ENCODE results near the gene BECN2.

Gene BECN2

DNA sequence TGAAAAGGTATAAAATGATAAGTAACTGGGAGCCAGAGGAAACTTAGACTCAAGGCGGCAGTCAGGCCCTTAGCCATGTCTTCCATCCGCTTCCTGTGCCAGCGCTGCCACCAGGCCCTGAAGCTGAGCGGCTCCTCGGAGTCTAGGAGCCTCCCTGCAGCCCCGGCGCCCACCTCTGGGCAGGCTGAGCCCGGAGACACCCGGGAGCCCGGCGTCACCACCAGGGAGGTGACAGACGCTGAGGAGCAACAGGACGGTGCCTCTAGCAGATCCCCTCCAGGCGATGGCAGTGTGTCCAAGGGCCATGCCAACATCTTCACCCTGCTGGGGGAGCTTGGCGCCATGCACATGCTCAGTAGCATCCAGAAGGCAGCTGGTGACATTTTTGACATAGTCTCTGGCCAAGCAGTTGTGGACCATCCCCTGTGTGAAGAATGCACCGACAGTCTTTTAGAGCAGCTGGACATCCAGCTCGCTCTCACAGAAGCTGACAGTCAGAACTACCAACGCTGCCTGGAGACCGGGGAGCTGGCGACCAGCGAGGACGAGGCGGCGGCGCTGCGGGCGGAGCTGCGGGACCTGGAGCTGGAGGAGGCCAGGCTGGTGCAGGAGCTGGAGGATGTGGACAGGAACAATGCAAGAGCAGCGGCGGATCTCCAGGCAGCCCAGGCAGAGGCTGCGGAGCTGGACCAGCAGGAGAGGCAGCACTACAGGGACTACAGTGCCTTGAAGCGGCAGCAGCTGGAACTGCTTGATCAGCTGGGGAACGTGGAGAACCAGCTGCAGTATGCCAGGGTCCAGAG, at the start of gene BECN2:
Gene BECN2 (plus strand): TSS at position 76 of the 803 bp plus-strand sequence. CDS start 0 bp downstream, at position 76.
- no peak for DNase-seq (ENCODE audit: low read depth in 2 of 3, low spot score in 1 of 3)

GRCh38 chr1:241916196-241916595, 41.4 kb upstream of the BECN2 start:
- no peak for DNase-seq (ENCODE audit: low read depth in 2 of 3, low spot score in 1 of 3)

- DNase-seq (ENCODE audit: low read depth in 2 of 3, low spot score in 1 of 3): no peak
These were observed 40.1 kb upstream of the BECN2 start for GRCh38 chr1:241917487-241917886.

DNA sequence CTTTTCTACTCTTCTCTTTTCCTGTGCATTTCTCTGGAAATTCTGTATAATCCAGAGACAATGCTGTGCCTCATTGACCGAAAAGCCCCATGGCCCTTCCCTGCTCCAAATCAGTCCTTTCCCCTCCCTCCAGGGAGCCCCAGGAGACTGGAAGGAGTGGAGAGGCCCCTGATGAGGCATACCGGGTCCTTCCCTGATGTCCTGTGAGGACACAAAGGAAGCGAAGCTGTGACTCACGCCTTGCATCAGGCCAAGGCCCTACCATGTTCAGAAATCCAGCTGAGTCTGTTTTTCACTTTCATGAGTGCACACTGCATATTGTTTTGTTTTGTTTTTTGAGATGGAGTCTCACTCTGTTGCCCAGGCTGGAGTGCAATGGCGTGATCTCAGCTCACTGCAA, 38.7 kb upstream of the BECN2 start:
- no peak for DNase-seq (ENCODE audit: low read depth in 2 of 3, low spot score in 1 of 3)

GRCh38 chr1:241924080-241924808, 33.3 kb upstream of the BECN2 start:
- no peak for DNase-seq (ENCODE audit: low read depth in 2 of 3, low spot score in 1 of 3)

DNA sequence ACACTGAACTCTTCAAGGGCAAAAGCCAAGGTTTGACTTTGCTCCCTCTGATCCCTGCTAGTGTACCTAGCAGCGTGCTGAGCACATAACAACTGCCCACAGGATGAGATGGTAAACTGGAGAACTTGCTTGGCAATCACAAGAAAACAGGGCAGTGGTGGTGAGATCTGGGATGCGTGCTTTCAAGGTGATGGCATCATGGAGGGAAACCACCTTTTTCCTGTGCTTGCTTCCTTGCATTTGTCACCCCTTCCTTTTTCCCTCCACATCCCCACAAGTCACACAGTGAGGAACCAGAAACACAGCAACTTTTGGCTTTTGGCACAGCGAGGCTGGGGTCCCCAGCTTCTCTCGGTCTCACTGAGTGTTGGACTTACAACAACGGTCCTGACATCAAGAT, 31.4 kb upstream of the BECN2 start:
- DNase-seq (ENCODE audit: low read depth in 2 of 3, low spot score in 1 of 3): no peak

DNA sequence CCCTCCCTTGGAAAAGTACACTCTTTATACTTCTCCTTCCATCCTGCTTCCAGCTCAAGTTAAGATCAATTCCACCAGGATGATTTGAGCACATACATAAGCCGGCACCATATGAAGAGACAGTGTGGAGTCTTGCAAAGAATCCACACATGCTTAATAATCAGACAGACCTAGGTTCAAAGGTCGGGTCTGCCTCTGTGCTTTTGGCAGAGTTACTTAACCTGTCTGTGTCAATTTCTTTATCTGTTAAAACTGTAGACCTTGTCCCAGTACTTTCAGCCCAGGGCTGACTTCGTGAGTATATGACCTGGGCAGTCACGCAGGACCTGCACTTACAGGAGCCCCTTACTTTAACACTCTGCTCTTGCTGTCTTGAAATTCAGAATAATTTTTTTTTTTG, 30.2 kb upstream of the BECN2 start:
- no peak for DNase-seq (ENCODE audit: low read depth in 2 of 3, low spot score in 1 of 3)

GRCh38 chr1:241932845-241933244, 24.7 kb upstream of the BECN2 start:
- DNase-seq (ENCODE audit: low read depth in 2 of 3, low spot score in 1 of 3): no peak

- DNase-seq (ENCODE audit: low read depth in 2 of 3, low spot score in 1 of 3): no peak
These were observed 23.2 kb upstream of the BECN2 start for GRCh38 chr1:241934201-241934848.

DNA sequence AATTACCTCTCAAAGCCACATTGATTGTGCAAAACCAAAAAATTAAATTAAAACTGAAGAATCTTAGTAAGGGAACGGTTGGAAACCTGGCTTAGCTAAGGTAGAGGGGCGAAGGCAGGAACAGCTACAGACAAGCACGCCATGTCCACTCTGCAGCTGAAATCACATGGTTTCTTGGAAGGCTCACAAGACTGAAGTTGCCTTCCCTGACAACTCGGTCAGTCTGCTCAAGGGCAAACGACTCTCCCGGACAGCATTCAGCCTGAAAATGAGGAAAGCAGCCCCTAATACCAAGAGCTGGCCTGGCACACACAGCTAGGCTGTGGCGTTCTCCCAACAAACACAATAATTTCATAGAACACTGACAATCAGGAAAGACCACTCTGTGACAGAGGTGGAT, 22.7 kb upstream of the BECN2 start:
- DNase-seq (ENCODE audit: low read depth in 2 of 3, low spot score in 1 of 3): no peak

DNA sequence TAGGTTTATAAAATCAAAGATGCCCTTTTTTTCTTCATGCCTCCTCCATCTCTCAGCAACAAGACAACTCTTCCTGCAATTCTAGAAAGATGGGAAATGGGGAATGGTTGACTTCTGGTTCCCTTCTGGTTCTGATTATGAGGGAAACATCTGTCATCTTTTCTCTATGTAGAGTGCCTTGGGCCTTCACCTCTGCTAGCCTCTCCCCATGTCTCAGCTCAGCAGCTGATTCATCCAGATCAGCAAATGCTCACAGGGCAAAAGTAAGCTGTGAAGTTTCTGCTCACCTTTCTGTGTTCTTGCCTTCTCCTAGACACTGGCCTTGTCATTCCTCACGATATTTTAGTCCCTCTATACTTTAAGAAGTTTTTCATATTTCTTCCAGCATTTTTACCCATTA, 17.8 kb upstream of the BECN2 start:
- no peak for DNase-seq (ENCODE audit: low read depth in 2 of 3, low spot score in 1 of 3)

DNA sequence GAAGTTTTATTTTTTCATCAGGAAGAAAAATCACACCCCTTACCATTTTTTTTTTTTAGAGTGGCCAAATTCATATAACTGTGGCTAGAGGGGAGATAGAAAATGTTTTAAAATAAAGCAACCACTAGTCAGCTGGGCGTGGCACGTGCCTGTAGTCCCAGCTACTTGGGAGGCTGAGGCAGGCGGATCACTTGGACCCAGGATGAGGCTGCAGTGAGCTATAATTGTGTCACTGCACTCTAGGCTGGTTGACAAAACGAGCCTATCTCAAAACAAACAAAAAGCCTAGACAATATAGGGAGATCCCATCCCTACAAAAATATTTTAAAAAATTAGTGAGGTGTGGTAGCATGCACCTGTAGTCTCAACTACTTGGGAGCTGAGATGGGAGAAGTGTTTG, 14.8 kb upstream of the BECN2 start:
- no peak for DNase-seq (ENCODE audit: low read depth in 2 of 3, low spot score in 1 of 3)

GRCh38 chr1:241944300-241944699, 13.3 kb upstream of the BECN2 start:
- no peak for DNase-seq (ENCODE audit: low read depth in 2 of 3, low spot score in 1 of 3)

- no peak for DNase-seq (ENCODE audit: low read depth in 2 of 3, low spot score in 1 of 3)
These were observed 10.2 kb upstream of the BECN2 start for GRCh38 chr1:241947354-241947753.

- no peak for DNase-seq (ENCODE audit: low read depth in 2 of 3, low spot score in 1 of 3)
These were observed 7.2 kb upstream of the BECN2 start for GRCh38 chr1:241950390-241950789.

DNA sequence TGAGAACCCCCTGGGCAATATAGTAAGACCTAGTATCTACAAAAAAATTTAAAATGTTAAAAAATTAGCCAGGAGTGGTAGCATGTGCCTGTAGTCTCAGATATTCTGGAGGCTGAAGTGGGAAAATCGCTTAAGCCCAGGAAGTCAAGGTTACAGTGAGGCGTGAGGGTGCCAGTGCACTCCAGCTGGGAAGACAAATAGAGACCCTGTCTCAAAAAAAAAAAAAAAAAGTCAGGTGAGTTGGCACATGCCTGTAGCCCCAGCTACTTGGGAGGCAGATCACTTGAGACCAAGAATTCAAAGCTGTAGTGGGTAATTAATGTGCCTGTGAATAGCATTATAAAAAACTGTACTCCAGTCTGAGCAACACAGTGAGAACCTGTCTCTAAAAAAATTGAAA, 4.6 kb downstream of the BECN2 start:
- DNase-seq (ENCODE audit: low read depth in 2 of 3, low spot score in 1 of 3): no peak

GRCh38 chr1:241963722-241964121, 6.2 kb downstream of the BECN2 start:
- DNase-seq (ENCODE audit: low read depth in 2 of 3, low spot score in 1 of 3): no peak

DNA sequence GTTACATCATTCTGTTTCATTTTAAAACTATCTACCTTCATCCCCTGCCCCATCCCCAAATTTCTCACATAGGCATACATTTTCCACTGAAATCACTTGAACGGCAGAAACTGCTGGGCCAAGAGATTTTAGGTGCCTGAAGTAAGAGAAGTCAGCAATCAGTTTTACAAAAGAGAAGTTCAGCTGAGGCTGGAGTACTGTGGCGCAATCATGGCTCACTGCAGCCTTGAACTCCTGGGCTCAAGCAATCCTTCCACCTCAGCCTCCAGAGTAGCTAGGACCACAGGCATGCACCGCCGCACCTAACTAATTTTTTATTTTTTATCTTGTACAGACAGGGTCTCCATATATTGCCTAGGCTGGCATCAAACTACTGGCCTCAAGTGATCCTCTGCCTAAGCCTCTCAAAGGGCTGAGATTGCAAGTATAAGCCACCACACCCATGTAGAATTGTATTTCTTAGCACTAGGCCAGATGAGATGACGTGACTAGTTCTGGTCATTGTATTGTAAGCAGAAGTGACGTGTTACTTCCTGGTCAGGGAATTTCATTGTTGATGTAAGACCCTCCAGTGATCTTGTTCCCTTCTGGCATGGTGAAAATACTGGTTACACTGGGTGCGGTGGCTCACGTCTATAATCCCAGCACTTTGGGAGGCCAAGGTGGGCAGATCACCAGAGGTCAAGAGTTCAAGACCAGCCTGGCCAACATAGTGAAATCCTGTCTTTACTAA, 7.1 kb downstream of the BECN2 start:
- no peak for DNase-seq (ENCODE audit: low read depth in 2 of 3, low spot score in 1 of 3)

DNA sequence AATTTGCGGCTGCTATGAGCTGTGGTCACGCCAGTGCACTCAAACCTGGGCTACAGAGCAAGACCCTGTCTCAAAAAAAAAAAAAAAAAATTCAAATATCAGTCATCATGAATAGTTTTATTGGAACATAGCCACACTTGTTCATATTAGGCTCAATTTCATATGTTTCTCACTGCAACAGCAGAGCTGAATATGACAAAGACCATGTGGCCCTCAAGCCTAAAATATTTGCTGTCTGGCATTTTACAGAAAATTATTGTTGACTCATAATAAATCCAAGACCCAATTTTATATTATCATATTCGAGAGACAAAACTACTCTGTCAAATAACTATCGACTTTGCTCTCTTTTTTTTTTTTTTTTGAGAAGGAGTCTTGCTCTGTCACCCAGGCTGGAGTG, 11.0 kb downstream of the BECN2 start:
- no peak for DNase-seq (ENCODE audit: low read depth in 2 of 3, low spot score in 1 of 3)

GRCh38 chr1:241972703-241973369, 15.3 kb downstream of the BECN2 start:
- DNase-seq (ENCODE audit: low read depth in 2 of 3, low spot score in 1 of 3): no peak

DNA sequence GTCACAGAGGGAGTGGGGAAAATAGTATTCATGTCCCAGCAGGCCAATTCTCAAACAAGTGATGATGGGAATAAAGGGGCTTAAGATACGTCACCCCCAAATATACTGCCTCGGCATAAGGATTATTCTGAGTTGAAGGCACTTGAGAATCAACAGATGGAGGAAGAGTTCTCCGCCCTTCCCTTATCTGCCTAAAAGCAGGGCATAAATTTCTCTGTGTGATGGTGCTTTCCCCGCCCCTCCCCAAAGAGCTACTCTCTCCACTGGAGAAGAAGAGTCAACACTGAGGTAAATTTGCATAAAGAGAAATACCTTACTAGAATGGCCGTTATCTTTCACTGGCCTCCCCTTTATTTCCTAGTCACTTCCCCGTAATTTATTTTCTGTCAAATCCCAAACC, 18.7 kb downstream of the BECN2 start:
- no peak for DNase-seq (ENCODE audit: low read depth in 2 of 3, low spot score in 1 of 3)
